ENCODE measurements around the gene ANKRD17.

DNA sequence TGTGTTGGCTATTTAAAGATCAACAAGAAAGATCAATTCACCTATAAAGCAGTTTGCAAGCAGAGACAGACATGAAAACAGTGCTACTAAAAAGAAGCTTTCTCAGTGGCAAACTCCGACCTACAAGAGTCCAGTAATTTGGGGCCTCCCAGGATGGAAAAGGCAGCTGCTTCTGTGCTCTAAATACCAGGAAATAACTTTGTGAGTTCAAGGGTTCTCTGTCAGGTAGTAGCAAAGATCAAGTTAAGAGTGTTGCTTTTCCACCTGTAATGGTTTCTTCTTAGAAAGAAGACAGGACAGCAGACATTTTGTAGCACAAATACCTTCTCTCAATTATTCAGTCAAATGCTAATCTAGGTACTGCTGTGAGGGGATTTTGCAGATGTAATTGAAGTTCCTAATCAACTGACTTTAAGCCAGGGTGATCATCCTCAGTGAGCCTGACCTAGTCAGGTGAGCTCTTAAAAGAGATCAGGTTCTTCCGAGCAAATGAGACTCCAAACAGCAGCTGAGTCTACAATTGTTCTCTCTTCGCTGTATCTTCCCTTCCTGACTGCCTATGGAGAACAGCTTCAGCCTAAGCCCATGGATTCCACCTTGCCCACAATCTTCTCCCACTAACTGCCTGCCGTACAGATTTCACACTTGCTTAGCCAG lies 13.5 kb downstream of the ANKRD17 start:
- TF ChIP-seq POLR2A (IDR thresholded peaks at IDR 0.05; ENCODE audit: extremely low read depth, insufficient read length): no peak
- TF ChIP-seq, protein P1, sequence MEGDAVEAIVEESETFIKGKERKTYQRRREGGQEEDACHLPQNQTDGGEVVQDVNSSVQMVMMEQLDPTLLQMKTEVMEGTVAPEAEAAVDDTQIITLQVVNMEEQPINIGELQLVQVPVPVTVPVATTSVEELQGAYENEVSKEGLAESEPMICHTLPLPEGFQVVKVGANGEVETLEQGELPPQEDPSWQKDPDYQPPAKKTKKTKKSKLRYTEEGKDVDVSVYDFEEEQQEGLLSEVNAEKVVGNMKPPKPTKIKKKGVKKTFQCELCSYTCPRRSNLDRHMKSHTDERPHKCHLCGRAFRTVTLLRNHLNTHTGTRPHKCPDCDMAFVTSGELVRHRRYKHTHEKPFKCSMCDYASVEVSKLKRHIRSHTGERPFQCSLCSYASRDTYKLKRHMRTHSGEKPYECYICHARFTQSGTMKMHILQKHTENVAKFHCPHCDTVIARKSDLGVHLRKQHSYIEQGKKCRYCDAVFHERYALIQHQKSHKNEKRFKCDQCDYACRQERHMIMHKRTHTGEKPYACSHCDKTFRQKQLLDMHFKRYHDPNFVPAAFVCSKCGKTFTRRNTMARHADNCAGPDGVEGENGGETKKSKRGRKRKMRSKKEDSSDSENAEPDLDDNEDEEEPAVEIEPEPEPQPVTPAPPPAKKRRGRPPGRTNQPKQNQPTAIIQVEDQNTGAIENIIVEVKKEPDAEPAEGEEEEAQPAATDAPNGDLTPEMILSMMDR (IDR thresholded peaks at IDR 0.05; ENCODE audit: low read depth, low read length): no peak
